ENCODE results near the gene RTP3.

RTP3 gene

GRCh38 chr3:46549408-46549904, 51.7 kb downstream of the RTP3 start:
- DNase-seq, result no peak

GRCh38 chr3:46549989-46550388, 52.2 kb downstream of the RTP3 start:
- DNase-seq, result no peak
